Fibroblast of lung (primary cell): ENCODE data around the gene IL1RN. TPM values are rescaled to one million over a fixed set of nuclear protein-coding genes. Genes with fewer than 3 reads are reported as not detected.

Experiments
- polyA plus RNA-seq, 2 donors: library from polyadenylated mRNA; depleted of rRNA in 1 of 2; stranded (reverse) in 1 of 2; unstranded in 1 of 2; fragments of >200 nt; gene quantifications; 2 replicates each; pipeline ENCODE4 v1.2.1, GENCODE V29; 2011 to 2012; ENCODE audit warnings: missing spikeins in 1 of 2
- total RNA-seq: library from RNA; depleted of rRNA; stranded (reverse); fragments of >200 nt; gene quantifications from 2 replicates; pipeline ENCODE4 v1.2.1, GENCODE V29; 2014

The IL1RN gene
- total and polyA plus RNA-seq, 2 donors (not counting 1 experiment from before 2014, with no cell fraction given), result 0.06 TPM; not detected in 1

Other genes with a start within 250 kb of the IL1RN start
- not detected in 2 replicates for gene IL37, start 216.4 kb upstream of the IL1RN start, total RNA-seq
- not detected in 2 replicates for gene IL37, start 216.4 kb upstream of the IL1RN start, polyA plus RNA-seq
- not detected in 2 replicates for gene IL36G, start 149.6 kb upstream of the IL1RN start, total RNA-seq
- not detected in 2 replicates for gene IL36G, start 149.6 kb upstream of the IL1RN start, polyA plus RNA-seq
- gene IL36A, start 122.1 kb upstream of the IL1RN start, total RNA-seq, result not detected in 2 replicates
- not detected in 2 replicates for gene IL36A, start 122.1 kb upstream of the IL1RN start, polyA plus RNA-seq
- gene IL36B, start 74.7 kb upstream of the IL1RN start, total RNA-seq, result not detected in 2 replicates
- gene IL36B, start 74.7 kb upstream of the IL1RN start, polyA plus RNA-seq, result not detected in 2 replicates
- not detected in 2 replicates for gene IL36RN, start 68.4 kb upstream of the IL1RN start, total RNA-seq
- gene IL36RN, start 68.4 kb upstream of the IL1RN start, polyA plus RNA-seq, result not detected in 2 replicates
- not detected in 2 replicates for gene IL1F10, start 59.6 kb upstream of the IL1RN start, total RNA-seq
- not detected in 2 replicates for gene IL1F10, start 59.6 kb upstream of the IL1RN start, polyA plus RNA-seq
- 2.6 and 6.1 TPM in 2 replicates for gene PSD4, start 46.4 kb downstream of the IL1RN start, total RNA-seq
- 1.0 and 1.4 TPM in 2 replicates for gene PSD4, start 46.4 kb downstream of the IL1RN start, polyA plus RNA-seq
- 0.50 and 0.51 TPM in 2 replicates for gene PAX8, start 151.3 kb downstream of the IL1RN start, total RNA-seq
- 0.26 and 0.28 TPM in 2 replicates for gene PAX8, start 151.3 kb downstream of the IL1RN start, polyA plus RNA-seq